Ovary (tissue), 9 donors: Measurements from ENCODE around the gene CRB2. TPM values are rescaled to one million over a fixed set of nuclear protein-coding genes. Genes with fewer than 3 reads are reported as not detected.

Source experiments
- DNase-seq, 5 donors: peaks; one replicate each; pipeline ENCODE4 v3.0.0-alpha.2; 2019 to 2020
- H3K27ac ChIP-seq, 2 donors: fragments of 200-600 bp; one replicate each; pipeline versions ENCODE4 v1.5.1 to v1.8.0; 2019 to 2022
- H3K27me3 ChIP-seq: fragments of 200-600 bp; one replicate; pipeline ENCODE4 v1.8.0; 2022
- H3K36me3 ChIP-seq: fragments of 200-600 bp; sonication (generic); one replicate; pipeline ENCODE4 v1.5.1; 2019
- H3K4me1 ChIP-seq: one replicate; pipeline ENCODE4 v1.8.1; 2013; ENCODE audit warnings: mild to moderate bottlenecking, moderate library complexity; ENCODE audit not compliant: insufficient read depth
- H3K4me3 ChIP-seq: fragments of 200-600 bp; sonication (generic); one replicate; pipeline ENCODE4 v1.5.1; 2017
- H3K9me3 ChIP-seq, 2 donors: fragments of 200-600 bp in 1 of 2; sonication (generic) in 1 of 2; one replicate each; pipeline versions ENCODE4 v1.5.1 to v1.8.1; 2013 to 2019; ENCODE audit warnings: mild to moderate bottlenecking in 1 of 2, moderate library complexity in 1 of 2
- EP300 ChIP-seq: sonication (generic); formaldehyde crosslinking; IDR thresholded peaks from one replicate; pipeline ENCODE4 v1.6.1; 2017; ENCODE audit warnings: antibody characterized with exemption
- POLR2A ChIP-seq: fragments of 450-650 bp; IDR thresholded peaks from one replicate; pipeline ENCODE4 v1.6.1; 2017; ENCODE audit warnings: antibody characterized with exemption, mild to moderate bottlenecking, moderate library complexity
- WGBS, 3 donors: extraction: QIAGEN DNeasy Blood & Tissue Kit in 1 of 3; methylation state at CpG; one replicate each; pipeline versions ENCODE4 v1.1.5 to v1.1.7; 2013 to 2017; 5-methylcytosine and 5-hydroxymethylcytosine counted together
- intact Hi-C, 4 donors: fragments of 100-400 bp; cut with DNase I; formaldehyde crosslinking; loops; one replicate each; pipeline versions ENCODE4 v1.11.0 to v1.15.1; 2022 to 2023
- polyA plus RNA-seq, 2 donors: library from polyadenylated mRNA; stranded (reverse); fragments of 200-250 nt in 1 of 2; fragments of 350-450 nt in 1 of 2; fragmentation: Illumina TruSeq in 1 of 2; extraction: RNeasy Lipid Tissue Mini Kit (QIAGEN cat#74804) in 1 of 2; gene quantifications; one replicate each; pipeline ENCODE4 v1.2.3, GENCODE V29; 2013 to 2014
- total RNA-seq, 7 donors: library from RNA; depleted of rRNA in 2 of 7; stranded (reverse); fragments of >200 nt in 2 of 7; fragmentation: NEBNext Ultra II Directional in 3 of 7; extraction: Animal tissue kit (Norgen Biotek cat#: 25700) in 3 of 7; gene quantifications; one replicate each; pipeline versions ENCODE4 v1.1.0 to v1.2.4, GENCODE V29; 2016 to 2023
- TF ChIP-seq, protein P1 (sequence below), 3 donors: fragments of 450-650 bp in 2 of 3; fragments of 200-600 bp in 1 of 3; IDR thresholded peaks; one replicate each; pipeline versions ENCODE4 v1.5.1 to v1.8.0; 2016 to 2022; ENCODE audit warnings: antibody characterized with exemption in 3 of 3, mild to moderate bottlenecking in 1 of 3
- donor health status: DM: no; HTN: no; CAD: no; lungs with moderate emphysema.
- donor health status: DM: no; HTN: no; CAD: no.
- donor health status: Bipolar disorder and iron deficiency.
- donor health status: DM: yes; HTN: yes; CAD: no.
- donor health status: DM: no; HTN: no; CAD: no.
- donor health status: DM: yes; HTN: yes; CAD: no.

CRB2 gene
- total and polyA plus RNA-seq, 9 donors = 0.13 to 20.4 (median 0.48) TPM

DNA sequence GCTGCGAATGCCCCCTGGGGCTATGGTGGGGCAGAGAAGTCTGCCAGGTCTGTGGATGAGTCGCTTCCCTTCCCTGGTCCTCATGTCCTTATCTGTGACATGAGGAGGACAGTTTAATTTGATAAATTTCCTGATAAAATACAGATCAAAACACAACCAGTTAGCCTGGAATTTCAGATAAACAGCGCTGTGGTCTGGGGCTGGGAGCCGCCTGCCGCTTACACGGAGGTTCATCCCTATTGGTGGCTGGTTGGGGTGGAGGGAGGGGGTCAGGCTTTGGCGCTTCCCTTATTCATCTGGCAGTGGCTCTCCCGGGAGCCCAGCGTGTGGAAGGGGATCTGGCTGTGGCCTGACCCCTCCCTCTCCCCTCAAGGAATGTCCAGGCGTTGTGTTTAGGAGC lies 17.9 kb downstream of the CRB2 start:
- intact Hi-C loops = no loop called here
- Histone ChIP-seq H3K4me1 (peaks cover 7% of the 10 kb centered on the region), H3K27me3 (no peaks in the 10 kb centered on the region), H3K27ac (no peak overlapping the region), H3K9me3 (no peaks in the 10 kb centered on the region), H3K4me3 (no peak overlapping the region), H3K36me3 (no peaks in the 10 kb centered on the region)
- 4 to 9% (median 4%) methylated on average over 10 of the region's 10 CpGs for WGBS, 3 donors
- TF ChIP-seq, protein P1, sequence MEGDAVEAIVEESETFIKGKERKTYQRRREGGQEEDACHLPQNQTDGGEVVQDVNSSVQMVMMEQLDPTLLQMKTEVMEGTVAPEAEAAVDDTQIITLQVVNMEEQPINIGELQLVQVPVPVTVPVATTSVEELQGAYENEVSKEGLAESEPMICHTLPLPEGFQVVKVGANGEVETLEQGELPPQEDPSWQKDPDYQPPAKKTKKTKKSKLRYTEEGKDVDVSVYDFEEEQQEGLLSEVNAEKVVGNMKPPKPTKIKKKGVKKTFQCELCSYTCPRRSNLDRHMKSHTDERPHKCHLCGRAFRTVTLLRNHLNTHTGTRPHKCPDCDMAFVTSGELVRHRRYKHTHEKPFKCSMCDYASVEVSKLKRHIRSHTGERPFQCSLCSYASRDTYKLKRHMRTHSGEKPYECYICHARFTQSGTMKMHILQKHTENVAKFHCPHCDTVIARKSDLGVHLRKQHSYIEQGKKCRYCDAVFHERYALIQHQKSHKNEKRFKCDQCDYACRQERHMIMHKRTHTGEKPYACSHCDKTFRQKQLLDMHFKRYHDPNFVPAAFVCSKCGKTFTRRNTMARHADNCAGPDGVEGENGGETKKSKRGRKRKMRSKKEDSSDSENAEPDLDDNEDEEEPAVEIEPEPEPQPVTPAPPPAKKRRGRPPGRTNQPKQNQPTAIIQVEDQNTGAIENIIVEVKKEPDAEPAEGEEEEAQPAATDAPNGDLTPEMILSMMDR (IDR thresholded peaks at IDR 0.05) = no peak
- no peak for TF ChIP-seq POLR2A
- no peak for TF ChIP-seq EP300
- no peak for DNase-seq

DNA sequence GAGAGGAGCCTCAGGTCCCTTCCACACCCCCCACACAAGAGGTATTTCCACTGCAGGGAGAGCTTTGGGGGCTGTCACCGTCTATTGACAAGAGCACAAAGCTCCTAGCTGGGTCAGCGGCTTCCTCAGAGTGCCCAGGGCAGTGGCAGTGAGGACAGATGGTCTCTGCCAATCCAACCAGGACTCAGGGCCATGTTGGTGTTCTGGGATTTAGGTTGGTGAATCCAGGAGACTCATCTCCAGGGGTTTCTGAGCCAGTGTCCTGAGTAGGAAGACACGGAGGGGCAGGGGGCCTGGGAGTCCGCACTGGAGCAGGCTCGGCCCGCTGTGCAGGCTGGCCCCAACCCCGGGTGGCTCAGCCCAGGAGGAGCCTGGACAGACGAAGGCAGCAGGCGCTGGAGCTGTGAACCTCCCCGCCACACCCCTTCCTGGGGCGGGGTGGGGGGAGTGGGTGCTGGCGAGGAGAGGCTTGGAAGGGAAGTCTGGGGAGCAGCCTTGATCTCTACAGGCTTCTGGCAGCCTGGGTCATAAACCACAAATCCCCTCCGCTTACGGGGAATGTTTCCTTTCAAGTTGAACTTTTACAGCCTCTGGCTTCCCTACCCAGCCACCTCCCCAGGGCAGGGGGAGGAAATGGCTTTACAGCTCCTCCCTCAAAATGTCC lies 19.6 kb downstream of the CRB2 start:
- no peak overlapping the region for H3K4me3 ChIP-seq
- DNase-seq = peak; percentile 40 to 66 (median 63)

DNA sequence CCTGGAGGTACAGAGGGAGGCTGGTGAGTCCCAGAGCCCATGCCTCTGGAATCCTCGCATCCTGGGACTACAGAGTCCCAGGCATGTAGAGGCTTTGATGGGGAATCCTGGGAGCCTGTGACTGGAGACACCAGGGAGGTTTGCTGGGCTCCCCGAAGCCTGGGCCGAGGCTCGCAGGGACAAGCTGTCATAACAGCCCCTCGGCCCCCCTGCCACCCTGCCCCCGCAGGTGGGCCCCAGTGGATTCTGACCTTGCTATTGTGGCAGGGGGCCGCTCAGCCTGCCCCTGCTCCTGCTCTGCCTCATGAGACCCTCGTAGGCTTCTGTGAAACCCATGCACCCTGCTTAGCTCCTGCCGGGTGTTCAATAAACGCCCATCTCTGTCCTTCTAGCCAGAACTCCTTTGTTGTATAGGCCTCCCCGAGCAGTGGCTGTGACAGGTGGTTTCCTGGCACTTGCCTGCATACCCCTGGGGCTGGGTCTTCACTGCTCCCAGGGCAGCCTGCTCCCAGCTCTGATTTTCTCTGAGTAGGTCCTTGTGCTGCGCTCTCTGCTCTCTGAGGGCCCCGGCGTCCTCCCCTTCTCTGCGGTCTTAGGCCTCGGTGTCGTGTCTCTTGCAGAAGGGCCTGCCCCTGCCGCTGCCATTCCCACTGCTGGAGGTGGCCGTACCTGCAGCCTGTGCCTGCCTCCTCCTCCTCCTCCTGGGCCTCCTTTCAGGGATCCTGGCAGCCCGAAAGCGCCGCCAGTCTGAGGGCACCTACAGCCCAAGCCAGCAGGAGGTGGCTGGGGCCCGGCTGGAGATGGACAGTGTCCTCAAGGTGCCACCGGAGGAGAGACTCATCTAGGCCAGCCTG lies 20.4 kb downstream of the CRB2 start:
- no peak for DNase-seq
- no peak overlapping the region for H3K4me3 ChIP-seq
- TF ChIP-seq EP300 = no peak
- no peak for TF ChIP-seq POLR2A
- TF ChIP-seq, protein P1 (IDR thresholded peaks at IDR 0.05) = no peak
- no peak overlapping the region for H3K27ac ChIP-seq
- 60 to 69% (median 68%) methylated on average over 24 of the region's 24 CpGs for WGBS, 3 donors
- no peaks in the 10 kb centered on the region for H3K9me3 ChIP-seq
- no peaks in the 10 kb centered on the region for H3K36me3 ChIP-seq
- intact Hi-C loops = no loop called here
- H3K27me3 ChIP-seq = no peaks in the 10 kb centered on the region
- peaks cover 7% of the 10 kb centered on the region for H3K4me1 ChIP-seq

More for the DNA sequence above, 19.6 kb downstream of the CRB2 start:
- Histone ChIP-seq H3K27ac (no peak overlapping the region), H3K4me1 (peaks cover 7% of the 10 kb centered on the region), H3K27me3 (no peaks in the 10 kb centered on the region), H3K36me3 (no peaks in the 10 kb centered on the region), H3K9me3 (no peaks in the 10 kb centered on the region)
- intact Hi-C loops = no loop called here
- WGBS, 3 donors = 9 to 11% (median 10%) methylated on average over 13 to 14 of the region's 14 CpGs
- TF ChIP-seq EP300 (no peak), POLR2A (no peak)
- TF ChIP-seq, protein P1 (IDR thresholded peaks at IDR 0.05) = no peak

DNA sequence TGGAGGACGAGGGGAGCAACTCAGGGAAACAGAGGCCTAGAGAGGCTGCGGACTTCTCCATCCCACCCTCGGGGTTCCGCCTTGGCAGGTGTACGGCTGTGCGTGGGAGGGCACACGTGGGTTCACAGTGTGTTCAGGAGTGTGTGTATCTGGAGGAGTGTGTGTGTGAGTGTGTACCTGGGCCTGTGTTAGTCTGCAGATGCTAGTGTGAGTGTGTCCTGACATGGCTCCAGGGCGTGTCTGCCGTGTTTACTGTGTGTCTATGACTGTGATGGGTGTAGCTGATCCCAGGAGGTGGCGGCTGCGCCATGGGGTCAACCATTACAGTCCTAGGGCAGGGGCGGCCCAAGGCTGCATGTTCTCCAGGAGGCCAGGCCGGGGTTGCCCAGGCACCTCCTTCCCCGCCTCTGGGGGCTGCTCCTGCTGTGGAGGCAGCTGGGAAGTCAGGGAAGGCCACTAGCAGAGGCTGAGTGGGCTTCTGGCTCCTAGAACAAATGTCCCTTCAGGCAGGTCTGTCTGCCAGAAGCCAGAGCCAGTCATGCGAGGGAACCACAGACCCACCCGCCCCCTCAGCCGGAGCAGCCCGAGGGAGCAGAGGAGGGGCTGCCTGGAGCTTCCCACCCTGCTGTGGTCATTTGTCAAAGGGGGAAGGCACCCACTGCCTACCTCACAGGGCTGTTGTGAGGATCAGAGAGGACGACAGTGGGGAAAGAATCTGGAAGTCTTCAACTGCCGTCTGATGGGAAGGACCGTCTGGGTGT lies 21.4 kb downstream of the CRB2 start:
- intact Hi-C loops = no loop called here
- no peak overlapping the region for H3K27ac ChIP-seq
- 52 to 70% (median 64%) methylated on average over 21 of the region's 21 CpGs for WGBS, 3 donors

More for the DNA sequence above, 21.4 kb downstream of the CRB2 start:
- H3K9me3 ChIP-seq = no peaks in the 10 kb centered on the region
- peak in 1 of 5 donors; percentile 35 for DNase-seq
- no peak for TF ChIP-seq EP300
- TF ChIP-seq, protein P1 (IDR thresholded peaks at IDR 0.05) = no peak
- no peak for TF ChIP-seq POLR2A
- H3K4me3 ChIP-seq = no peak overlapping the region
- H3K27me3 ChIP-seq = no peaks in the 10 kb centered on the region
- H3K4me1 ChIP-seq = peaks cover 7% of the 10 kb centered on the region
- H3K36me3 ChIP-seq = no peaks in the 10 kb centered on the region
